Measurements from ENCODE around the gene NOCT.
"Not testable (repeated sequence)": the region's sequence is repeated elsewhere in the genome, so short reads cannot be mapped to it uniquely, and the experiment has no call there.

Gene NOCT

GRCh38 chr4:139053909-139054308 is 38.3 kb downstream of the NOCT start:
- no peak for DNase-seq

GRCh38 chr4:139054791-139055505 is 39.4 kb downstream of the NOCT start:
- no peak for DNase-seq

- not testable (repeated sequence) for DNase-seq
These were observed 43.4 kb downstream of the NOCT start for GRCh38 chr4:139059026-139059425.

- no peak for DNase-seq
These were observed 45.0 kb downstream of the NOCT start for GRCh38 chr4:139060591-139060990.

GRCh38 chr4:139076016-139076744 is 60.6 kb downstream of the NOCT start:
- no peak for DNase-seq

GRCh38 chr4:139077567-139078355 is 62.2 kb downstream of the NOCT start:
- DNase-seq = no peak

- no peak for DNase-seq
These were observed 63.3 kb downstream of the NOCT start for GRCh38 chr4:139078926-139079325.

- DNase-seq = peak; percentile 89
These were observed 67.4 kb downstream of the NOCT start for GRCh38 chr4:139082750-139083606.

- peak; percentile 3 for DNase-seq
These were observed 68.0 kb downstream of the NOCT start for GRCh38 chr4:139083607-139083955.

GRCh38 chr4:139083956-139084803 is 68.6 kb downstream of the NOCT start:
- peak; percentile 66 for DNase-seq

- no peak for DNase-seq
These were observed 69.2 kb downstream of the NOCT start for GRCh38 chr4:139084804-139085093.

GRCh38 chr4:139085141-139085540 is 69.6 kb downstream of the NOCT start:
- no peak for DNase-seq

- DNase-seq = no peak
These were observed 76.7 kb downstream of the NOCT start for GRCh38 chr4:139092271-139092670.
